ENCODE measurements around the gene RAB17. TPM values are rescaled to one million over a fixed set of nuclear protein-coding genes. Genes with fewer than 3 reads are reported as not detected.

The RAB17 gene
- total RNA-seq, 3 donors from 2014 or later (not counting 1 experiment from before 2014, with no cell fraction given) = not detected

DNA sequence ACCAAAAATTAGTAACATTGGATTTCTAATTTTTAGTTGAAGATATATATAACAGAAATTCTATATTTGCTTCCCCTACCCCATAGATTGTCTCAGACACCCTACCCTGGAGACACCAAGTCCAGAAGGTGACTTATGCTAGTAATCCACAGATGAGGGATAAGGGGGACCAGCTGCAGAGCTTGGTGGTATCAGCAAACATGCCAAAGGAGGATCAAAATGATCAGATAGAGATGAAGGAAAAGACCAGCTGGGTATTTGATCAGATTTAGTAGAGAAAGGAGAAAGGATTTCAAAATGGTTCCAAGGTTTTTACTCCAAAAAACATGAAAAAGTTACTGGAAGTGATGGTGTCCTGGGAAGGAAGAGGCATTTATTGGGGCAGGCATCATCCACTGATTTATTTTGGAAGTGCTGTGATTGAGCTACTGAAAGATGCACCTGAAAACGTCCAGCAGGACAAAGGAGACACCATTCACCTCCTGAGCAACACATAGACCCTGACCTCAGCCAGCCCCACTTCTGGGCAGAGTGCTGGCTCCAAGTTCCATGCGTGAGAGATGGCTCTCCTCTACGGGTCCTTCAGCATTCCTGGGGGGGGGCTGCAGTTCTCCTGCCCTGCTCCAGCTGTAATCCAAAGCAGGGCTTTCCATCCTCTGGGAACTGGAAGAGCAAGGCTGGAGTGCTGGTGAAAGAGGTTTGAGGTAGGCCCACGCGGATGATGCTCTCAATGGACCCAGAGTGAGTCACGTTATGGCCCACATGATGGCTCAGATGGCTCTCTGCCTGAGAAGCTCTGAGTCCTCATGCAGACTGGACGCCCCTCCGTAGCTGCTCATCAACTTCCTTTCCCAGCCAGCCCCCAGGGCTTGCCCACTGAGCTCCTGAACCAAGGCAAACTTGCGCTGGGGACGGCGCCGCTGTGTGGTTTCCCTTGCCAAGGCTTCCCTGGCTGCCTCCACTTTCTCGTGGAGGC is 33.2 kb upstream of the RAB17 start:
- H3K27me3 Mint-ChIP-seq (ENCODE audit: low read depth in 2 of 2) = peaks cover 12 to 28% of the 10 kb centered on the region in 2 donors
- Histone ChIP-seq H3K4me1 (ENCODE audit: control insufficient read depth, insufficient read depth, low read length) (peaks cover 24% of the 10 kb centered on the region), H3K9me3 (ENCODE audit: control insufficient read depth, insufficient read depth, low read length) (no peaks in the 10 kb centered on the region), H3K27ac (ENCODE audit: low read length) (no peak overlapping the region), H3K4me3 (ENCODE audit: low read length) (no peak overlapping the region), H3K36me3 (ENCODE audit: control insufficient read depth, insufficient read depth, low read length) (no peaks in the 10 kb centered on the region), H3K27me3 (ENCODE audit: control insufficient read depth, insufficient read depth, low read length) (peaks cover 8% of the 10 kb centered on the region)
- DNase-seq (no peak), ATAC-seq (no peak)
- peak overlapping the region; percentile 14 for H3K4me3 Mint-ChIP-seq
- no peaks in the 10 kb centered on the region for H3K9me3 Mint-ChIP-seq
- no peaks in the 10 kb centered on the region for H3K36me3 Mint-ChIP-seq
- H3K4me1 Mint-ChIP-seq = peaks cover 4 to 26% of the 10 kb centered on the region in 2 donors
- TF ChIP-seq, protein P1, sequence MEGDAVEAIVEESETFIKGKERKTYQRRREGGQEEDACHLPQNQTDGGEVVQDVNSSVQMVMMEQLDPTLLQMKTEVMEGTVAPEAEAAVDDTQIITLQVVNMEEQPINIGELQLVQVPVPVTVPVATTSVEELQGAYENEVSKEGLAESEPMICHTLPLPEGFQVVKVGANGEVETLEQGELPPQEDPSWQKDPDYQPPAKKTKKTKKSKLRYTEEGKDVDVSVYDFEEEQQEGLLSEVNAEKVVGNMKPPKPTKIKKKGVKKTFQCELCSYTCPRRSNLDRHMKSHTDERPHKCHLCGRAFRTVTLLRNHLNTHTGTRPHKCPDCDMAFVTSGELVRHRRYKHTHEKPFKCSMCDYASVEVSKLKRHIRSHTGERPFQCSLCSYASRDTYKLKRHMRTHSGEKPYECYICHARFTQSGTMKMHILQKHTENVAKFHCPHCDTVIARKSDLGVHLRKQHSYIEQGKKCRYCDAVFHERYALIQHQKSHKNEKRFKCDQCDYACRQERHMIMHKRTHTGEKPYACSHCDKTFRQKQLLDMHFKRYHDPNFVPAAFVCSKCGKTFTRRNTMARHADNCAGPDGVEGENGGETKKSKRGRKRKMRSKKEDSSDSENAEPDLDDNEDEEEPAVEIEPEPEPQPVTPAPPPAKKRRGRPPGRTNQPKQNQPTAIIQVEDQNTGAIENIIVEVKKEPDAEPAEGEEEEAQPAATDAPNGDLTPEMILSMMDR (IDR thresholded peaks at IDR 0.05) = no peak
- intact Hi-C loops (cut with micrococcal nuclease) = no loop called here
- H3K27ac Mint-ChIP-seq = no peak overlapping the region
- WGBS (ENCODE audit: insufficient coverage) = 84% methylated on average over 13 of the region's 13 CpGs

DNA sequence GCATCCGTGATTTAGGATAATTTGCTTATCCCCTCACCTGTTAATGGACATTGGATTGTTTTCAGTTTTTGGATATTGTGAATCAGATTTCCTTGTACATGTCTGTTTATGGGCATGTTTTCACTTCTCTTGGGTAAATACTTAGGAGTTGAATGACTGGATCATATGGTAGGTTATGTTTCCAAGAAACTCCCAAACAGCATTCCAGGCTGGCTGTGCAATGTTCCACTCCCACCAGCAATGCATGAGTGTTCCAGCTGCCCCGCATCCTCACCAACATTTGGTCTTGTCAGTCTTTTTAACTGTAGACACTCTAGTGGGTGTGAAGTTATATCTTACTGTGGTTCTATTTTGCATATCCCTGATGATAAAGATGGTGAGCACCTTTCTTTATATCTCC is 27.9 kb upstream of the RAB17 start:
- Mint-ChIP-seq H3K36me3 (no peaks in the 10 kb centered on the region), H3K27me3 (ENCODE audit: low read depth in 2 of 2) (peaks cover 8% of the 10 kb centered on the region in 2 donors), H3K27ac (no peak overlapping the region), H3K4me3 (no peak overlapping the region), H3K4me1 (peaks cover 11 to 12% of the 10 kb centered on the region in 2 donors), H3K9me3 (no peaks in the 10 kb centered on the region)
- Histone ChIP-seq H3K27me3 (ENCODE audit: control insufficient read depth, insufficient read depth, low read length) (no peaks in the 10 kb centered on the region), H3K9me3 (ENCODE audit: control insufficient read depth, insufficient read depth, low read length) (no peaks in the 10 kb centered on the region), H3K4me1 (ENCODE audit: control insufficient read depth, insufficient read depth, low read length) (peaks cover 6% of the 10 kb centered on the region), H3K36me3 (ENCODE audit: control insufficient read depth, insufficient read depth, low read length) (no peaks in the 10 kb centered on the region), H3K4me3 (ENCODE audit: low read length) (no peak overlapping the region), H3K27ac (ENCODE audit: low read length) (no peak overlapping the region)
- no peak for ATAC-seq
- TF ChIP-seq, protein P1 (IDR thresholded peaks at IDR 0.05) = no peak
- DNase-seq = no peak
- intact Hi-C loops (cut with micrococcal nuclease) = no loop called here
- 85% methylated on average over 2 of the region's 2 CpGs for WGBS (ENCODE audit: insufficient coverage)

DNA sequence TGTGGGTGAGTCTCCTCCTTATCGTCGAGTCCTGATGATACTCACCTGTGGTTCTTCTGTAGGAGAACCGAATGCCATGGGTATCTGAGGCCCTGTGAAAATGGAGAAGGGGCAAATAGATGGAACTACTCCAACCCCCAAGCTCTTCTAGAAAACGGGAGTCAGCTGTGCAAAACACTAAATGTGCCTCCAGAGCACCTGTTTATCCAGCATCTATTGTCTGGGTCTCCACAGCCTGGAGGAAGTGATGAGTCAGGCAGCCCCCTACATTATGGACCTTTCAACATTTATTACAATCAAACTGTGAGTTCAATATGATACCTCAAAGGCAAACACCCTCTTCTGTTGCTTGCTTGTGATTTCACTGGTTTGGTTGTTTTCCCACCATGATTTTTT is 27.1 kb upstream of the RAB17 start:
- H3K27me3 Mint-ChIP-seq (ENCODE audit: low read depth in 2 of 2) = peaks cover 8% of the 10 kb centered on the region in 2 donors
- ATAC-seq (no peak), DNase-seq (no peak)
- peaks cover 6% of the 10 kb centered on the region for H3K4me1 ChIP-seq (ENCODE audit: control insufficient read depth, insufficient read depth, low read length)
- H3K27me3 ChIP-seq (ENCODE audit: control insufficient read depth, insufficient read depth, low read length) = no peaks in the 10 kb centered on the region
- WGBS (ENCODE audit: insufficient coverage) = 39% methylated on average over 4 of the region's 4 CpGs
- H3K9me3 Mint-ChIP-seq = no peaks in the 10 kb centered on the region
- no peak overlapping the region for H3K4me3 Mint-ChIP-seq
- intact Hi-C loops (cut with micrococcal nuclease) = no loop called here
- no peak overlapping the region for H3K4me3 ChIP-seq (ENCODE audit: low read length)
- H3K4me1 Mint-ChIP-seq = peaks cover 11 to 12% of the 10 kb centered on the region in 2 donors
- no peaks in the 10 kb centered on the region for H3K9me3 ChIP-seq (ENCODE audit: control insufficient read depth, insufficient read depth, low read length)
- TF ChIP-seq, protein P1 (IDR thresholded peaks at IDR 0.05) = no peak
- no peak overlapping the region for H3K27ac ChIP-seq (ENCODE audit: low read length)
- no peaks in the 10 kb centered on the region for H3K36me3 Mint-ChIP-seq
- H3K27ac Mint-ChIP-seq = no peak overlapping the region
- H3K36me3 ChIP-seq (ENCODE audit: control insufficient read depth, insufficient read depth, low read length) = no peaks in the 10 kb centered on the region

Measured in natural killer cell (primary cell).